ENCODE measurements around the gene INPP5A.
"Not testable (repeated sequence)": the region's sequence is repeated elsewhere in the genome, so short reads cannot be mapped to it uniquely, and the experiment has no call there.

The INPP5A gene

GRCh38 chr10:132584081-132584480, 46.5 kb downstream of the INPP5A start:
- DNase-seq: no peak

- no peak for DNase-seq
These were observed 48.4 kb downstream of the INPP5A start for GRCh38 chr10:132585732-132586722.

- no peak for DNase-seq
These were observed 49.2 kb downstream of the INPP5A start for GRCh38 chr10:132586739-132587138.

- DNase-seq: no peak
These were observed 49.6 kb downstream of the INPP5A start for GRCh38 chr10:132587175-132587574.

- peak; percentile 64 for DNase-seq
These were observed 50.9 kb downstream of the INPP5A start for GRCh38 chr10:132588301-132589013.

GRCh38 chr10:132589015-132589414, 51.4 kb downstream of the INPP5A start:
- no peak for DNase-seq

GRCh38 chr10:132589681-132590080, 52.1 kb downstream of the INPP5A start:
- DNase-seq: no peak

GRCh38 chr10:132590094-132590751, 52.6 kb downstream of the INPP5A start:
- no peak for DNase-seq

- no peak for DNase-seq
These were observed 53.1 kb downstream of the INPP5A start for GRCh38 chr10:132590752-132591121.

GRCh38 chr10:132591166-132591971, 53.8 kb downstream of the INPP5A start:
- no peak for DNase-seq

GRCh38 chr10:132592790-132593383, 55.3 kb downstream of the INPP5A start:
- no peak for DNase-seq

- no peak for DNase-seq
These were observed 55.8 kb downstream of the INPP5A start for GRCh38 chr10:132593389-132593788.

- no peak for DNase-seq
These were observed 56.6 kb downstream of the INPP5A start for GRCh38 chr10:132593900-132594876.

- DNase-seq: no peak
These were observed 57.4 kb downstream of the INPP5A start for GRCh38 chr10:132595021-132595420.

- no peak for DNase-seq
These were observed 58.3 kb downstream of the INPP5A start for GRCh38 chr10:132595854-132596253.

GRCh38 chr10:132596742-132597279, 59.2 kb downstream of the INPP5A start:
- no peak for DNase-seq

- no peak for DNase-seq
These were observed 60.1 kb downstream of the INPP5A start for GRCh38 chr10:132597654-132598053.

GRCh38 chr10:132599023-132599618, 61.5 kb downstream of the INPP5A start:
- DNase-seq: not testable (repeated sequence)

GRCh38 chr10:132599732-132600131, 62.1 kb downstream of the INPP5A start:
- no peak for DNase-seq

- DNase-seq: no peak
These were observed 62.8 kb downstream of the INPP5A start for GRCh38 chr10:132600416-132600815.

All from stimulated activated CD4-positive, alpha-beta T cell treated with anti-CD3 and anti-CD28 coated beads, Interleukin-1b, Interleukin-23, amount 100 ng/mL, for 48 hours (primary cell).